ENCODE measurements around the gene MAP2K7.
A peak's percentile ranks its signal among the peaks of the same experiment; 100 is the strongest.
"Not testable (repeated sequence)": the region's sequence is repeated elsewhere in the genome, so short reads cannot be mapped to it uniquely, and the experiment has no call there.

MAP2K7 gene

DNA sequence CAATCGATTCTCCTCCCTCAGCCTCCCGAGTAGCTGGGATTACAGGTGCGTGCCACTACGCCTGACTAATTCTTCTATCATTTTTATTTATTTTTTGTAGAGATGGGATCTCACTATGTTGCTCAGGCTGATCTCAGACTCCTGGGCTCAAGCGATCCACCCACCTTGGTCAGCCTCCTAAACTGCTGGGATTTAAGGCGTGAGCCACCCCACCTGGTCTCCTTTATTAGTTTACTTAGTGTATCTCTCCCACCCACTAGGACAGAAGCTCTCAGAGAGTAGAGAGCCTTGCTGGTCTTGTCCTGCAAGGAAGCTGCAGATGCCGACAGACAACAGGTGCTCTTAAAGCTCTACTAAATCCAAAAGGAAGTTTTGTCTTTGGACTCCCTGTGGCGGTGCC is 17.9 kb upstream of the MAP2K7 start:
- DNase-seq: no peak

- no peak for DNase-seq
These were observed 16.1 kb upstream of the MAP2K7 start for GRCh38 chr19:7887408-7888144.

GRCh38 chr19:7888145-7888825 is 15.4 kb upstream of the MAP2K7 start, which contains the start of gene LRRC8E:
TSS of gene LRRC8E (plus strand) at chr19:7888510. CDS start at chr19:7895604, 7,094 bp downstream.
- DNase-seq: peak; percentile 65

GRCh38 chr19:7888826-7889217 is 14.9 kb upstream of the MAP2K7 start:
- no peak for DNase-seq

GRCh38 chr19:7893362-7894101 is 10.1 kb upstream of the MAP2K7 start:
- DNase-seq: not testable (repeated sequence)

- DNase-seq: no peak
These were observed 8.9 kb upstream of the MAP2K7 start for GRCh38 chr19:7894612-7895309.

DNA sequence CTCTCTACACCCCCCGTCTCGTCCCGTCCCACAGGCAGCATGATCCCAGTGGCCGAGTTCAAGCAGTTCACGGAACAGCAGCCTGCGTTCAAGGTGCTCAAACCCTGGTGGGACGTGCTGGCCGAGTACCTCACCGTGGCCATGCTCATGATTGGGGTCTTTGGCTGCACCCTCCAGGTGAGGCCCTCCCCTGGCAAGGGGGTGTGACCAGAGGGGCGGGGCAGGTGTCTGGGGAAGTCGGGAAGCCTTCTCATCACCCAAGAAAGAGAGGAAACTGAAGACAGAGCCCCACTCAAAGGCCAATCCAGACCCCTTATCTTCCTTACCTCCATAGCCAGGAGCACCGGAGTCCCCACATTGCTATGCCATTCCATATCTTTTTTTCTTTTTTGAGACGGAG is 8.1 kb upstream of the MAP2K7 start:
- DNase-seq: no peak

DNA sequence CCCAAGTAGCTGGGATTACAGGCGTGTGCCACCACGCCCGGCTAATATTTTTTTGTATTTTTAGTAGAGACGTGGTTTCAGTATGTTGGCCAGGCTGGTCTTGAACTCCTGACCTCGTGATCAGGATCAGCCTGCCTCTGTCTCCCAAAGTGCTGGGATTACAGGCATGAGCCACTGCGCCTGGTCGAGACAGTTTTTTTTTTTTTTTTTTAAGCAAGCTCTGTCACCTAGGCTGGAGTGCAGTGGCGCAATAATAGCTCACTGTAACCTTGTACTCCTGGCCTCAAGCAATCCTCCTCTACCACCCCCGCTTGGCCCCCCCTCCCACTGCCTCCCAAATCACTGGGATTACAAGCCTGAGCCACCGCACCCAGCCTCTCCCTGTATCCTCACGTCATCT is 6.4 kb upstream of the MAP2K7 start:
- DNase-seq: no peak

- no peak for DNase-seq
These were observed 4.7 kb upstream of the MAP2K7 start for GRCh38 chr19:7898967-7899366.

- DNase-seq: no peak
These were observed 3.8 kb upstream of the MAP2K7 start for GRCh38 chr19:7899751-7900378.

DNA sequence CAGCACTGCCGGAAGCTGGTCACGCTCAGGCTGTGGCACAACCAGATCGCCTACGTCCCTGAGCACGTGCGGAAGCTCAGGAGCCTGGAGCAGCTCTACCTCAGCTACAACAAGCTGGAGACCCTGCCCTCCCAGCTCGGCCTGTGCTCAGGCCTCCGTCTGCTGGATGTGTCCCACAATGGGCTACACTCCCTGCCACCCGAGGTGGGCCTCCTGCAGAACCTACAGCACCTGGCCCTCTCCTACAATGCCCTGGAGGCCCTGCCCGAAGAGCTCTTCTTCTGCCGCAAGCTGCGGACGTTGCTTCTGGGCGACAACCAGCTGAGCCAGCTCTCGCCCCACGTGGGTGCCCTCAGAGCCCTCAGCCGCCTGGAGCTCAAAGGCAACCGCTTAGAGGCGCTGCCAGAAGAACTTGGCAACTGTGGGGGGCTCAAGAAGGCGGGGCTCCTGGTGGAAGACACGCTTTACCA is 3.2 kb upstream of the MAP2K7 start:
- no peak for DNase-seq

DNA sequence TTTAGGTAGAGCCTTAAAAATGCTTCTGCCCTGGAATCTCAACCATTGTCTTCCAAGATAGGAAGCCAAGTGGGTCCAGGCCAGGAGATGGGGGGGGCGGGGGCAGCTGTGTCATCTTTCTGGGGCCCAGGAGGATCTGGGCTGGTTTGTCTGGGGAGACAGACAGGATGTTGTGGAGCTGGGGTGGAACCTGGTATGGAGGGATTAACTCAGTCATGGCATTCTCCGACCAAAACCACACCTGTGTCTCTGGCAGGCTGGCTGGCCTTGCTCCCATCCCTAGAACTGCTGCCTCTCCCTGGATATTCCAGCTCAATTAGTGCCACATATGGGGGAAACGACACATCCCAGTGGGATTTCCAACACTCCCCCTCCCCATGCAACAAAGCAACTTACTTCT is 2.7 kb upstream of the MAP2K7 start:
- DNase-seq: no peak

GRCh38 chr19:7901337-7901736 is 2.3 kb upstream of the MAP2K7 start:
- no peak for DNase-seq

- DNase-seq: no peak
These were observed 857 bp upstream of the MAP2K7 start for GRCh38 chr19:7902796-7903243.

DNA sequence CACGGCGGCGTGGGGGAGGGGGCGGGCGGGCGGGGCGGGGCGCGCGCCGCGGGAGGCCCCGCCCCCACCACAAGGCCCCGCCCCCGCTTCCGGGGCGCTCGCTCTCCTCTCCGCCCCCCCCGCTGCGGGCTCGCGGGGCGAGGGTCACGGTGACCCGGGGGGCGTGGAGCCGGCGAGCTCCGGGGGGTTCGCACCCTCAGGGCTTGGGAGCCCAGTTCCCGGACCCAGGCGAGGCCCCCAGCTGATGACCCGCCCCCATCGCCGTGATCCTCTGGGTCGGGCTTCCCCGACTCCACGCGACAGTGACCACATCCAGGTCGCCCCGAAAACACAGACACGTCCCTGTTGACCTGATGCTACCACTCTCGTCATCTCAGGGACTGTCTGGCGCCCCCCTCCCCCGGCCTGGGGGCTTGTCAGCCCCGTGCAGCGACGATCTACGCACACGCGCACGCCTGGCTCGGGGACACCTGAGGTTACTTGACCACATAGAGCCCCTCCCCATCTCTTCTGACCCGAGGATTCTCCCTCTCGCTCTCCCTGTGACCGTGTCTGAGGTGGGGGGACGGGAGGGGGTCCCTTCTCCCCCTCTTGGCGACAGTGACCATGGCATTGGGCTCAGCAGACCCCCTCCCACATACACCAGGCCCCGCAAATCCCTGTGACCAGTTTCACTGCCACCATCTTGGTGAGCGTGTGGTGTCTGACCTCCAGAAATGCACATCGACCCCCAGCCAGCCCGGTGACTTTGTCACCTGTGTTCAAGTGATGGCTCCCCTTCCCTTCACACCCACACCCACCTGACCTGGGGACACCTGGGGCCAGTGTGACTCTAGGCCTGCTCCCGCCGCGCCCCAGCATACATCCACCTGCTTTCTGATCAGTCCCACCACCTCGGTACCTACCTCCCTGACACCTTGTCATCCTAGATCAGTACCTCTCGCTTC is 670 bp downstream of the MAP2K7 start:
- DNase-seq: no peak

- DNase-seq: no peak
These were observed 1.6 kb downstream of the MAP2K7 start for GRCh38 chr19:7905268-7905667.

DNA sequence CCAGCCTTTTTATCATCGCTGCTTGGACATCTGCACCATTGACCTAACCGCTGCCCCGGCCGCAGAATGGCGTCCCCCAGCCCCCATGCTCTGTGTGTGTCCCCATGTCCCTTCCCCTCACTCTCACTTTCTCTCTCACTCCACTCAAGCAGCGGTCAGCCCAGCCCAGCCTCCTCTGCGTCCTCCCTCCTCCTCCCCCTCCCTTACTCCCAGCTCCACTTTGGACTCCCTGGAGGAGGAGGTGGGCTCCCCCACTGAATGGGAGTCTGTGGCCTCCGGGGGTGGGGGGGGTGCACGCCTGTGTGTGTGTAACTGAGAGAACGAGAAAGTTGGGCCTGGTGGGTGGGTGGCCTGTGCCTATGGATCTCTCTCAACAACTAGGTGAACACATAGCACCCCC is 2.2 kb downstream of the MAP2K7 start:
- DNase-seq: no peak

GRCh38 chr19:7907122-7907521 is 3.4 kb downstream of the MAP2K7 start:
- no peak for DNase-seq

- no peak for DNase-seq
These were observed 3.9 kb downstream of the MAP2K7 start for GRCh38 chr19:7907544-7907943.

DNA sequence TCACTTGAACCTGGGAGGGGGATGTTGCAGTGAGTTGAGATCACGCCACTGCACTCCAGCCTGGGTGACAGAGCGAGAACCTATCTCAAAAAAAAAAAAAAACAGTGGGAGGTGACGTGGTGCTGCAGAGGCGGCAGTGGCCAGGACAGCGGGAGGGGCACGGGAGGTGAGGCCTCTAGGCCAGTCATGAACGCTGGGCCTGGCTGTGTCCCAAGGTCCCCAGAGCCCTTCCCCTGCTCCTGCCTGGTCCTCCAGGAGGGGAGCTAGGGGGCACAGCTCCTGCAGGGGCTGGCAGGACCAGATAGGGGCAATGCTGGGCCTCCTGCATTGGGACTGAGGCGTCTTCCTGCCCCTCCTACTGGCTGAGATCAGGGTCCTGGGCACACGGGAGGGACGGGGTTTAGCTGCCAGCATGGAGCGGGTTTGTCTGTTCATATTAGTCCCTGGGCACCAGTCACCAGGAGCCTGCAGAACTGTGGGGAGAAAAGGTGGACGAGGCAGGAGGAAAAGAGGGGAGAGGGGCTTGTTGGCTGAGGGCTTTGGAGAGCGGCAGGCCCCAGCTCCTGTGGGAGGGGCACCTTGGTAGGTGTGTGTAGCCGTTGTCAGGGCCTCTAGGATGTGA is 4.5 kb downstream of the MAP2K7 start:
- no peak for DNase-seq
